SK-N-SH (cell line): ENCODE measurements around the gene MAP7. TPM values are rescaled to one million over a fixed set of nuclear protein-coding genes. Genes with fewer than 3 reads are reported as not detected.

ENCODE experiments used
- CTCF ChIA-PET: fragments of 300-600, 350-600 bp; formaldehyde crosslinking; extraction: SDS; loops from one replicate; lab custom pipeline; 2021; lab: Yijun Ruan, JAX
- POLR2A ChIA-PET: fragments of 350-600 bp; sonication (Branson Sonifier 250); formaldehyde crosslinking; extraction: SDS; loops from one replicate; lab custom pipeline; 2020; ENCODE audit warnings: antibody characterized with exemption, inconsistent platforms; lab: Yijun Ruan, JAX
- DNase-seq: peaks from one replicate; pipeline ENCODE4 v3.0.0; 2012
- H2AFZ ChIP-seq: fragments of 200-600 bp; sonication (generic); 2 replicates; pipeline ENCODE4 v1.8.1; 2016; ENCODE audit warnings: antibody characterized with exemption, mild to moderate bottlenecking, low read depth
- H3F3A ChIP-seq: fragments of 200-600 bp; sonication (generic); replicated peaks from 2 replicates; pipeline ENCODE3; 2016; ENCODE audit warnings: antibody characterized with exemption, mild to moderate bottlenecking; ENCODE audit not compliant: insufficient read depth
- H3K27ac ChIP-seq, 2 experiments: fragments of 200-500 bp in 1 of 2; fragments of 200-600 bp in 1 of 2; sonication (Bioruptor generic) in 1 of 2; sonication (generic), shearing (Covaris generic) in 1 of 2; 2 replicates each; pipeline versions ENCODE4 v1.5.1 to v1.6.1; 2014 to 2016; ENCODE audit warnings: low read depth in 2 of 2, inconsistent platforms in 1 of 2, low read length in 1 of 2, mild to moderate bottlenecking in 1 of 2, mixed read lengths in 1 of 2
- H3K27me3 ChIP-seq: fragments of 200-600 bp; sonication (generic), shearing (Covaris generic); 2 replicates; pipeline ENCODE4 v1.6.1; 2016; ENCODE audit warnings: mixed run types; ENCODE audit not compliant: insufficient read depth
- H3K36me3 ChIP-seq, 2 experiments: fragments of 200-500 bp in 1 of 2; fragments of 200-600 bp in 1 of 2; sonication (Bioruptor generic) in 1 of 2; sonication (generic) in 1 of 2; replicated peaks in 1 of 2; 2 replicates each; pipeline versions ENCODE3 to v1.5.1; 2014 to 2016; ENCODE audit warnings: low read length in 1 of 2, mild to moderate bottlenecking in 1 of 2; ENCODE audit not compliant: insufficient read depth in 2 of 2, control insufficient read depth in 1 of 2
- H3K4me1 ChIP-seq, 2 experiments: fragments of 200-500 bp in 1 of 2; fragments of 200-600 bp in 1 of 2; sonication (Bioruptor generic) in 1 of 2; sonication (generic), shearing (Covaris generic) in 1 of 2; 2 replicates each; pipeline versions ENCODE4 v1.5.1 to v1.6.1; 2014 to 2016; ENCODE audit warnings: low read depth in 1 of 2, low read length in 1 of 2, mixed run types in 1 of 2; ENCODE audit not compliant: insufficient read depth in 2 of 2, control insufficient read depth in 1 of 2
- H3K4me2 ChIP-seq: fragments of 200-600 bp; sonication (generic), shearing (Covaris generic); 2 replicates; pipeline ENCODE4 v1.6.1; 2017; ENCODE audit warnings: mixed run types
- H3K4me3 ChIP-seq, 2 experiments: fragments of 200-500 bp in 1 of 2; fragments of 200-600 bp in 1 of 2; sonication (Bioruptor generic) in 1 of 2; sonication (generic), shearing (Covaris generic) in 1 of 2; 2 replicates each; pipeline versions ENCODE4 v1.5.1 to v1.8.1; 2014 to 2016; ENCODE audit warnings: low read depth in 2 of 2, inconsistent platforms in 1 of 2, low read length in 1 of 2, mild to moderate bottlenecking in 1 of 2, mixed read lengths in 1 of 2, moderate library complexity in 1 of 2
- H3K79me2 ChIP-seq: fragments of 200-600 bp; sonication (generic); 2 replicates; pipeline ENCODE4 v1.8.1; 2017; ENCODE audit warnings: mild to moderate bottlenecking; ENCODE audit not compliant: insufficient read depth
- H3K9ac ChIP-seq: fragments of 200-600 bp; sonication (generic); 2 replicates; pipeline ENCODE4 v1.6.1; 2017; ENCODE audit warnings: mixed run types
- H3K9me2 ChIP-seq: fragments of 200-600 bp; sonication (generic); 2 replicates; pipeline ENCODE4 v1.6.1; 2017; ENCODE audit warnings: mixed run types
- H3K9me3 ChIP-seq: fragments of 200-600 bp; sonication (generic); 2 replicates; pipeline ENCODE4 v1.6.1; 2017; ENCODE audit warnings: mixed run types, mild to moderate bottlenecking, moderate library complexity
- H4K20me1 ChIP-seq: fragments of 200-600 bp; sonication (generic); 2 replicates; pipeline ENCODE4 v1.6.1; 2017; ENCODE audit warnings: mild to moderate bottlenecking, mixed run types; ENCODE audit not compliant: insufficient read depth
- EP300 ChIP-seq, 2 experiments: IDR thresholded peaks; 2 replicates each; pipeline versions ENCODE4 v1.4.0 to v1.6.1; 2012; ENCODE audit warnings: borderline replicate concordance in 1 of 2, low read depth in 1 of 2, low read length in 1 of 2
- EZH2phosphoT487 ChIP-seq: fragments of 200-600 bp; sonication (generic); IDR thresholded peaks from 2 replicates; pipeline ENCODE4 v1.6.1; 2017; ENCODE audit warnings: low read depth, mixed run types, mild to moderate bottlenecking, antibody characterized with exemption, moderate library complexity, borderline replicate concordance
- FOSL2 ChIP-seq: IDR thresholded peaks from 2 replicates; pipeline ENCODE4 v1.4.0; 2012; ENCODE audit warnings: low read depth, mild to moderate bottlenecking, moderate library complexity, borderline replicate concordance
- FOXM1 ChIP-seq: IDR thresholded peaks from 2 replicates; pipeline ENCODE4 v1.4.0; 2012; ENCODE audit warnings: low read depth, mild to moderate bottlenecking
- GABPA ChIP-seq: IDR thresholded peaks from 2 replicates; pipeline ENCODE4 v1.4.0; 2012; ENCODE audit warnings: low read depth, mild to moderate bottlenecking
- GATA2 ChIP-seq: sonication (generic); formaldehyde crosslinking; IDR thresholded peaks from 2 replicates; pipeline ENCODE4 v1.5.0; 2020; ENCODE audit warnings: mild to moderate bottlenecking, missing genetic modification reagents
- JUND ChIP-seq: IDR thresholded peaks from 2 replicates; pipeline ENCODE4 v1.4.0; 2012
- MXI1 ChIP-seq: IDR thresholded peaks from 2 replicates; pipeline ENCODE4 v1.6.1; 2012; ENCODE audit warnings: mild to moderate bottlenecking, low read depth, low read length, improper control_type of control experiment
- NFIC ChIP-seq: IDR thresholded peaks from 2 replicates; pipeline ENCODE4 v1.4.0; 2012; ENCODE audit warnings: borderline replicate concordance
- NRF1 ChIP-seq: IDR thresholded peaks from 2 replicates; pipeline ENCODE4 v1.6.1; 2012; ENCODE audit warnings: low read depth, mild to moderate bottlenecking, low read length
- RAD21 ChIP-seq: IDR thresholded peaks from 2 replicates; pipeline ENCODE4 v1.6.1; 2012; ENCODE audit warnings: mild to moderate bottlenecking, low read length
- RCOR1 ChIP-seq: fragments of 150-350 bp; IDR thresholded peaks from 2 replicates; pipeline ENCODE4 v1.6.1; 2017; ENCODE audit warnings: antibody characterized with exemption, low read length
- SIN3A ChIP-seq: IDR thresholded peaks from 2 replicates; pipeline ENCODE4 v1.6.1; 2012; ENCODE audit warnings: low read depth, mild to moderate bottlenecking, low read length, moderate library complexity, borderline replicate concordance
- SMC3 ChIP-seq: IDR thresholded peaks from 2 replicates; pipeline ENCODE4 v1.6.1; 2012; ENCODE audit warnings: low read depth, low read length, improper control_type of control experiment
- TAF1 ChIP-seq: IDR thresholded peaks from 2 replicates; pipeline ENCODE4 v1.6.1; 2012; ENCODE audit warnings: low read depth, mild to moderate bottlenecking, low read length, moderate library complexity, borderline replicate concordance
- TCF12 ChIP-seq: IDR thresholded peaks from 2 replicates; pipeline ENCODE4 v1.4.0; 2012
- WGBS: methylation state at CpG from one replicate; pipeline ENCODE4 v1.1.6; 2017; ENCODE audit warnings: low lambda C conversion rate; 5-methylcytosine and 5-hydroxymethylcytosine counted together
- polyA plus RNA-seq, 3 experiments: library from polyadenylated mRNA; depleted of rRNA; stranded (reverse); fragments of >200 nt; gene quantifications; 2 replicates each; pipeline ENCODE4 v1.2.3, GENCODE V29; 2012
- TF ChIP-seq, protein P1 (sequence below): IDR thresholded peaks from 2 replicates; pipeline ENCODE4 v1.4.0; 2012; ENCODE audit warnings: low read depth, borderline replicate concordance
- TF ChIP-seq, protein P2 (sequence below): IDR thresholded peaks from 2 replicates; pipeline ENCODE4 v1.4.0; 2012; ENCODE audit warnings: low read depth
- TF ChIP-seq, protein P3 (sequence below): IDR thresholded peaks from 2 replicates; pipeline ENCODE4 v1.6.1; 2012; ENCODE audit warnings: mild to moderate bottlenecking, low read depth, low read length, moderate library complexity
- TF ChIP-seq, protein P4 (sequence below): IDR thresholded peaks from 2 replicates; pipeline ENCODE4; 2012

Gene MAP7
- polyA plus RNA-seq, 1 of the 3 experiments (the other 2 are of a cell fraction) = 0.76 TPM

DNA sequence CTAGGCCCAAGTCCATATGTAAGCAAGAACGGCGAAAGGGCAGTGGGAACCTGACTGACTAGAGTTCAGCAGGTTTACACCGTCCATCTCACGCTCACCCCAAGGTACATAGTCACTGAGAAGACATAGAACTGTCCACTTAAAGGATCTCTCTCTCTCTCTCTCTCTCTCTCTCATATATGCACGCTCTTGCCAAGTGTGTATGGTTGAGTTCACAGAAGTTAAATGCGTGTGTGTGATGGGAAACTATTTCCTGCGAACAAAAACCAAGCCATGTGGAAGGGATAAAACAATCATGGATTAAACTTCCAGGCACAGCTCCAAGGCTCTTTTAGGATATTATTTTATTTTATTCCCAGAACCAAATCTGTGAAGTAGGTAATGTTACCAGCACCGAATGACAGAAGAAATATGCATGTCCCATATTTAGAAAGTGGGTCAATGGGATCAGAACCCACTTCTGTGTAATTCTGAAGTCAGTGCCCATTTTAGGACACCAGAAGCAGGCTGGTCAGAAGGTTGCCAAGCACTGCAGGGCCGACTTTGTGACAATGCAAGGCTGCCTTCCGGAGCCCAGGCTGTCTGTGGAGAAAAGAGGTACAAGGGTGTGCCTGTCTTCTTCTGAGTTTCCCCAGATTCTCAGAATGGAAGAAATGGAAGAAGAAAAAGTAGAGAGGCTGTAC, 49.2 kb upstream of the MAP7 start:
- POLR2A ChIA-PET = no interaction called here
- Histone ChIP-seq H3K27ac (no peak overlapping the region), H3F3A (peaks cover 4% of the 10 kb centered on the region), H3K9ac (no peak overlapping the region)
- 95% methylated on average over 10 of the region's 10 CpGs for WGBS
- TF ChIP-seq GABPA = no peak
- no peak for TF ChIP-seq NRF1
- TF ChIP-seq, protein P1, sequence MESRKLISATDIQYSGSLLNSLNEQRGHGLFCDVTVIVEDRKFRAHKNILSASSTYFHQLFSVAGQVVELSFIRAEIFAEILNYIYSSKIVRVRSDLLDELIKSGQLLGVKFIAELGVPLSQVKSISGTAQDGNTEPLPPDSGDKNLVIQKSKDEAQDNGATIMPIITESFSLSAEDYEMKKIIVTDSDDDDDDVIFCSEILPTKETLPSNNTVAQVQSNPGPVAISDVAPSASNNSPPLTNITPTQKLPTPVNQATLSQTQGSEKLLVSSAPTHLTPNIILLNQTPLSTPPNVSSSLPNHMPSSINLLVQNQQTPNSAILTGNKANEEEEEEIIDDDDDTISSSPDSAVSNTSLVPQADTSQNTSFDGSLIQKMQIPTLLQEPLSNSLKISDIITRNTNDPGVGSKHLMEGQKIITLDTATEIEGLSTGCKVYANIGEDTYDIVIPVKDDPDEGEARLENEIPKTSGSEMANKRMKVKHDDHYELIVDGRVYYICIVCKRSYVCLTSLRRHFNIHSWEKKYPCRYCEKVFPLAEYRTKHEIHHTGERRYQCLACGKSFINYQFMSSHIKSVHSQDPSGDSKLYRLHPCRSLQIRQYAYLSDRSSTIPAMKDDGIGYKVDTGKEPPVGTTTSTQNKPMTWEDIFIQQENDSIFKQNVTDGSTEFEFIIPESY = no peak
- TF ChIP-seq TAF1 = no peak
- TF ChIP-seq, protein P2, sequence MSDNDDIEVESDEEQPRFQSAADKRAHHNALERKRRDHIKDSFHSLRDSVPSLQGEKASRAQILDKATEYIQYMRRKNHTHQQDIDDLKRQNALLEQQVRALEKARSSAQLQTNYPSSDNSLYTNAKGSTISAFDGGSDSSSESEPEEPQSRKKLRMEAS = no peak
- no peak for TF ChIP-seq NFIC
- TF ChIP-seq RAD21 = no peak
- TF ChIP-seq EP300 (IDR thresholded peaks at IDR 0.05; ENCODE audit: borderline replicate concordance in 1 of 2, low read depth in 1 of 2, low read length in 1 of 2) = no peak
- TF ChIP-seq EZH2phosphoT487 = no peak
- TF ChIP-seq, protein P3, sequence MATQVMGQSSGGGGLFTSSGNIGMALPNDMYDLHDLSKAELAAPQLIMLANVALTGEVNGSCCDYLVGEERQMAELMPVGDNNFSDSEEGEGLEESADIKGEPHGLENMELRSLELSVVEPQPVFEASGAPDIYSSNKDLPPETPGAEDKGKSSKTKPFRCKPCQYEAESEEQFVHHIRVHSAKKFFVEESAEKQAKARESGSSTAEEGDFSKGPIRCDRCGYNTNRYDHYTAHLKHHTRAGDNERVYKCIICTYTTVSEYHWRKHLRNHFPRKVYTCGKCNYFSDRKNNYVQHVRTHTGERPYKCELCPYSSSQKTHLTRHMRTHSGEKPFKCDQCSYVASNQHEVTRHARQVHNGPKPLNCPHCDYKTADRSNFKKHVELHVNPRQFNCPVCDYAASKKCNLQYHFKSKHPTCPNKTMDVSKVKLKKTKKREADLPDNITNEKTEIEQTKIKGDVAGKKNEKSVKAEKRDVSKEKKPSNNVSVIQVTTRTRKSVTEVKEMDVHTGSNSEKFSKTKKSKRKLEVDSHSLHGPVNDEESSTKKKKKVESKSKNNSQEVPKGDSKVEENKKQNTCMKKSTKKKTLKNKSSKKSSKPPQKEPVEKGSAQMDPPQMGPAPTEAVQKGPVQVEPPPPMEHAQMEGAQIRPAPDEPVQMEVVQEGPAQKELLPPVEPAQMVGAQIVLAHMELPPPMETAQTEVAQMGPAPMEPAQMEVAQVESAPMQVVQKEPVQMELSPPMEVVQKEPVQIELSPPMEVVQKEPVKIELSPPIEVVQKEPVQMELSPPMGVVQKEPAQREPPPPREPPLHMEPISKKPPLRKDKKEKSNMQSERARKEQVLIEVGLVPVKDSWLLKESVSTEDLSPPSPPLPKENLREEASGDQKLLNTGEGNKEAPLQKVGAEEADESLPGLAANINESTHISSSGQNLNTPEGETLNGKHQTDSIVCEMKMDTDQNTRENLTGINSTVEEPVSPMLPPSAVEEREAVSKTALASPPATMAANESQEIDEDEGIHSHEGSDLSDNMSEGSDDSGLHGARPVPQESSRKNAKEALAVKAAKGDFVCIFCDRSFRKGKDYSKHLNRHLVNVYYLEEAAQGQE = no peak
- TF ChIP-seq, protein P4, sequence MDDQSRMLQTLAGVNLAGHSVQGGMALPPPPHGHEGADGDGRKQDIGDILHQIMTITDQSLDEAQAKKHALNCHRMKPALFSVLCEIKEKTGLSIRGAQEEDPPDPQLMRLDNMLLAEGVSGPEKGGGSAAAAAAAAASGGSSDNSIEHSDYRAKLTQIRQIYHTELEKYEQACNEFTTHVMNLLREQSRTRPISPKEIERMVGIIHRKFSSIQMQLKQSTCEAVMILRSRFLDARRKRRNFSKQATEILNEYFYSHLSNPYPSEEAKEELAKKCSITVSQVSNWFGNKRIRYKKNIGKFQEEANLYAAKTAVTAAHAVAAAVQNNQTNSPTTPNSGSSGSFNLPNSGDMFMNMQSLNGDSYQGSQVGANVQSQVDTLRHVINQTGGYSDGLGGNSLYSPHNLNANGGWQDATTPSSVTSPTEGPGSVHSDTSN = no peak
- no peak for TF ChIP-seq SMC3
- TF ChIP-seq FOXM1 = no peak
- no peak for TF ChIP-seq JUND
- TF ChIP-seq TCF12 = no peak
- no peak for TF ChIP-seq GATA2 (CRISPR knock-in tag)
- TF ChIP-seq SIN3A = no peak
- no peak for TF ChIP-seq RCOR1
- no peak for TF ChIP-seq MXI1
- TF ChIP-seq FOSL2 = no peak
- TF ChIP-seq, all 33 proteins: peak for 0
- H3K79me2 ChIP-seq = no peaks in the 10 kb centered on the region
- H3K9me3 ChIP-seq = no peaks in the 10 kb centered on the region
- peaks cover 0 to 5% of the 10 kb centered on the region in 2 experiments for H3K36me3 ChIP-seq
- no peak overlapping the region for H3K4me3 ChIP-seq
- peaks cover 0 to 4% of the 10 kb centered on the region in 2 experiments; a peak in 2 of 4 replicates for H3K4me1 ChIP-seq
- H3K4me2 ChIP-seq = no peak overlapping the region
- H4K20me1 ChIP-seq = no peaks in the 10 kb centered on the region
- DNase-seq = no peak
- H2AFZ ChIP-seq = no peak overlapping the region
- H3K9me2 ChIP-seq = no peaks in the 10 kb centered on the region
- CTCF ChIA-PET = interaction anchor here (1.8 kb wide), 1 partner anchor 193 kb away, joined by 5 read pairs; the partner anchor contains the start of gene MAP3K5
- no peaks in the 10 kb centered on the region for H3K27me3 ChIP-seq
